GM18858 (cell line): ENCODE results near the gene RETREG1.
"Not testable (repeated sequence)": the region's sequence is repeated elsewhere in the genome, so short reads cannot be mapped to it uniquely, and the experiment has no call there.

ENCODE experiments used
- ATAC-seq: cut with Tn5 transposase; IDR thresholded peaks from one replicate; pipeline ENCODE4 v1.9.1; 2021; ENCODE audit not compliant: unreplicated experiment

Gene RETREG1

GRCh38 chr5:16492398-16493140 lies 124.2 kb downstream of the RETREG1 start:
- no peak for ATAC-seq

- ATAC-seq, result no peak
Observed at GRCh38 chr5:16490911-16491310, 125.9 kb downstream of the RETREG1 start.

- peak; percentile 76 for ATAC-seq
Observed at GRCh38 chr5:16489322-16489791, 127.4 kb downstream of the RETREG1 start.

- no peak for ATAC-seq
Observed at GRCh38 chr5:16487456-16487855, 129.3 kb downstream of the RETREG1 start.

GRCh38 chr5:16486711-16487111 lies 130.1 kb downstream of the RETREG1 start:
- ATAC-seq, result no peak

- no peak for ATAC-seq
Observed at GRCh38 chr5:16485656-16486055, 131.1 kb downstream of the RETREG1 start.

- no peak for ATAC-seq
Observed at GRCh38 chr5:16484081-16484480, 132.7 kb downstream of the RETREG1 start.

- no peak for ATAC-seq
Observed at GRCh38 chr5:16483361-16483760, 133.4 kb downstream of the RETREG1 start.

GRCh38 chr5:16482891-16483290 lies 133.9 kb downstream of the RETREG1 start:
- no peak for ATAC-seq

- no peak for ATAC-seq
Observed at GRCh38 chr5:16480821-16481538, 135.8 kb downstream of the RETREG1 start.

- no peak for ATAC-seq
Observed at GRCh38 chr5:16480144-16480543, 136.7 kb downstream of the RETREG1 start.

GRCh38 chr5:16477541-16477940 lies 139.3 kb downstream of the RETREG1 start:
- ATAC-seq, result no peak

- ATAC-seq, result not testable (repeated sequence)
Observed at GRCh38 chr5:16476417-16476816, 140.4 kb downstream of the RETREG1 start.

GRCh38 chr5:16471387-16471786 lies 145.4 kb downstream of the RETREG1 start:
- no peak for ATAC-seq

- peak; percentile 89 for ATAC-seq
Observed at GRCh38 chr5:16467363-16468219, 149.2 kb downstream of the RETREG1 start.

GRCh38 chr5:16465544-16466432 lies 151.0 kb downstream of the RETREG1 start, which contains the start of gene ZNF622:
TSS of gene ZNF622 (minus strand) at chr5:16465800. CDS start at chr5:16465665, 135 bp downstream.
- ATAC-seq, result peak; percentile 64

GRCh38 chr5:16464664-16465543 lies 151.9 kb downstream of the RETREG1 start:
- ATAC-seq, result no peak

GRCh38 chr5:16464231-16464630 lies 152.6 kb downstream of the RETREG1 start:
- ATAC-seq, result no peak

GRCh38 chr5:16461782-16462181 lies 155.0 kb downstream of the RETREG1 start:
- no peak for ATAC-seq
